ENCODE results near the gene NTHL1. TPM values are rescaled to one million over a fixed set of nuclear protein-coding genes. Genes with fewer than 3 reads are reported as not detected.

Gene NTHL1
- total and polyA plus RNA-seq, 9 of the 15 experiments (the other 6 are each of a cell fraction or from before 2014, with no cell fraction given) = 1.1 to 58.8 (median 17.6) TPM

- TF ChIP-seq PRDM10 (IDR thresholded peaks at IDR 0.05; ENCODE audit: partially characterized antibody) (no peak), ZBTB2 (IDR thresholded peaks at IDR 0.05) (no peak), NFE2 (IDR thresholded peaks at IDR 0.05; ENCODE audit: low read depth) (no peak), SMAD4 (CRISPR knock-in tag; conservative IDR thresholded peaks at IDR 0.05) (peak; percentile 48; the same call in 1 of the 2 replicates), MTA2 (IDR thresholded peaks at IDR 0.05; ENCODE audit: low read depth) (no peak), ZBTB43 (CRISPR knock-in tag; IDR thresholded peaks at IDR 0.05) (peak; percentile 83), ZNF431 (CRISPR knock-in tag; IDR thresholded peaks at IDR 0.05) (peak; percentile 52; the same call in 1 of the 2 replicates), ZNF561 (CRISPR knock-in tag; conservative IDR thresholded peaks at IDR 0.05) (no peak), RCOR1 (IDR thresholded peaks at IDR 0.05; ENCODE audit: borderline replicate concordance in 1 of 2, low read depth in 2 of 2, low read length in 2 of 2) (no peak), FOXJ3 (CRISPR knock-in tag; IDR thresholded peaks at IDR 0.05) (no peak), SPI1 (IDR thresholded peaks at IDR 0.05; ENCODE audit: borderline replicate concordance, low read depth, low read length) (no peak), GATAD2B (IDR thresholded peaks at IDR 0.05; ENCODE audit: borderline replicate concordance) (no peak), CTCF (IDR thresholded peaks at IDR 0.05 in 2 of 3, conservative IDR thresholded peaks at IDR 0.05 in 1 of 3; ENCODE audit: insufficient read depth in 2 of 3, low read depth in 1 of 3, low read length in 3 of 3) (no peak), CSDE1 (IDR thresholded peaks at IDR 0.05) (no peak; a peak in 1 of 4 replicates), POLR2A (conservative IDR thresholded peaks at IDR 0.05) (peak; percentile 73), ZBTB12 (CRISPR knock-in tag; IDR thresholded peaks at IDR 0.05) (no peak)
Observed at GRCh38 chr16:1991948-1992703, 55.5 kb downstream of the NTHL1 start (continued).

Data from K562 (cell line).